ENCODE measurements around the gene CDC27.
"Not testable (repeated sequence)": the region's sequence is repeated elsewhere in the genome, so short reads cannot be mapped to it uniquely, and the experiment has no call there.

- not testable (repeated sequence) for TF ChIP-seq SUZ12 (IDR thresholded peaks at IDR 0.05; ENCODE audit: extremely low read depth, insufficient read depth, insufficient read length); ZNF274 (IDR thresholded peaks at IDR 0.05; ENCODE audit: low read depth, low read length)
Observed at GRCh38 chr17:47070266-47070665, 118.8 kb downstream of the CDC27 start.

All from NT2/D1 (cell line).